Mesenchymal stem cell (in vitro differentiated cells and primary cell): ENCODE data around the gene IL10RB.
A peak's percentile ranks its signal among the peaks of the same experiment; 100 is the strongest.

Experiments used
- DNase-seq: peaks from one replicate; pipeline ENCODE4 v3.0.0-alpha.2; 2013
- H2AFZ ChIP-seq: one replicate; pipeline ENCODE4 v1.6.1; 2013; ENCODE audit warnings: low read depth, mild to moderate bottlenecking, control low read depth, inconsistent platforms, low read length, moderate library complexity
- H2AK5ac ChIP-seq: 2 replicates; pipeline ENCODE4 v1.6.1; 2013; ENCODE audit warnings: low read length, moderate library complexity, mild to moderate bottlenecking, inconsistent platforms; ENCODE audit not compliant: severe bottlenecking
- H2BK120ac ChIP-seq: one replicate; pipeline ENCODE4 v1.6.1; 2013; ENCODE audit warnings: low read depth, mild to moderate bottlenecking, inconsistent platforms, low read length, moderate library complexity
- H2BK12ac ChIP-seq, 2 experiments: one replicate each; pipeline ENCODE4 v1.6.1; 2013; ENCODE audit warnings: inconsistent platforms in 2 of 2, low read length in 2 of 2, mild to moderate bottlenecking in 2 of 2, moderate library complexity in 2 of 2, control low read depth in 1 of 2
- H2BK15ac ChIP-seq: one replicate; pipeline ENCODE4 v1.6.1; 2013; ENCODE audit warnings: mild to moderate bottlenecking, low read depth, inconsistent platforms; ENCODE audit not compliant: poor library complexity, severe bottlenecking
- H2BK5ac ChIP-seq: 2 replicates; pipeline ENCODE4 v1.6.1; 2013; ENCODE audit warnings: low read depth, mild to moderate bottlenecking, low read length, control low read depth, inconsistent platforms; ENCODE audit not compliant: poor library complexity, severe bottlenecking
- H3K14ac ChIP-seq, 2 experiments: one replicate each; pipeline ENCODE4 v1.6.1; 2013; ENCODE audit warnings: inconsistent platforms in 2 of 2, low read length in 2 of 2, control low read depth in 1 of 2, mild to moderate bottlenecking in 1 of 2, moderate library complexity in 1 of 2
- H3K18ac ChIP-seq, 2 experiments: one replicate each; pipeline ENCODE4 v1.6.1; 2013; ENCODE audit warnings: inconsistent platforms in 2 of 2, low read length in 2 of 2, control low read depth in 1 of 2, low read depth in 1 of 2, mild to moderate bottlenecking in 1 of 2
- H3K23ac ChIP-seq, 2 experiments: one replicate each; pipeline ENCODE4 v1.6.1; 2013; ENCODE audit warnings: inconsistent platforms in 2 of 2, low read length in 2 of 2, mild to moderate bottlenecking in 2 of 2, moderate library complexity in 2 of 2, control low read depth in 1 of 2
- H3K27ac ChIP-seq: 2 replicates; pipeline ENCODE4 v1.5.1; 2013; ENCODE audit warnings: mild to moderate bottlenecking, moderate library complexity, low read length, control low read depth, inconsistent platforms; ENCODE audit not compliant: poor library complexity, severe bottlenecking
- H3K27me3 ChIP-seq, 2 experiments: 2 replicates each; pipeline versions ENCODE4 v1.6.1 to v1.7.0; 2013; ENCODE audit warnings: low read length in 2 of 2, mild to moderate bottlenecking in 2 of 2, moderate library complexity in 2 of 2, control low read depth in 1 of 2, inconsistent platforms in 1 of 2; ENCODE audit not compliant: control insufficient read depth in 1 of 2, insufficient read depth in 1 of 2
- H3K36me3 ChIP-seq, 2 experiments: 2 replicates each; pipeline versions ENCODE4 v1.6.1 to v1.7.0; 2013; ENCODE audit warnings: low read length in 2 of 2, control low read depth in 1 of 2, inconsistent platforms in 1 of 2, low read depth in 1 of 2, mild to moderate bottlenecking in 1 of 2; ENCODE audit not compliant: insufficient read depth in 2 of 2, control insufficient read depth in 1 of 2
- H3K4ac ChIP-seq, 2 experiments: one replicate each; pipeline ENCODE4 v1.6.1; 2013; ENCODE audit warnings: inconsistent platforms in 2 of 2, low read length in 2 of 2, mild to moderate bottlenecking in 2 of 2, moderate library complexity in 2 of 2, control low read depth in 1 of 2, low read depth in 1 of 2
- H3K4me1 ChIP-seq: 2 replicates; pipeline ENCODE4 v1.6.1; 2013; ENCODE audit warnings: low read depth, low read length, control low read depth; ENCODE audit not compliant: control insufficient read depth, insufficient read depth
- H3K4me2 ChIP-seq: 2 replicates; pipeline ENCODE4 v1.6.1; 2013; ENCODE audit warnings: low read length, mild to moderate bottlenecking, inconsistent platforms; ENCODE audit not compliant: poor library complexity, severe bottlenecking
- H3K4me3 ChIP-seq, 2 experiments: 2 replicates each; pipeline versions ENCODE4 v1.5.1 to v1.7.0; 2013; ENCODE audit warnings: low read length in 2 of 2, mild to moderate bottlenecking in 2 of 2, control low read depth in 1 of 2, low read depth in 1 of 2; ENCODE audit not compliant: insufficient read depth in 1 of 2
- H3K79me1 ChIP-seq: replicated peaks from 2 replicates; pipeline ENCODE4 v1.6.1; 2013; ENCODE audit warnings: mild to moderate bottlenecking, control low read depth, low read length, inconsistent platforms; ENCODE audit not compliant: poor library complexity, severe bottlenecking
- H3K9ac ChIP-seq: 2 replicates; pipeline ENCODE4 v1.7.0; 2013; ENCODE audit warnings: mild to moderate bottlenecking, low read length, moderate library complexity
- H3K9me3 ChIP-seq: 2 replicates; pipeline ENCODE4 v1.7.0; 2013; ENCODE audit warnings: mild to moderate bottlenecking, low read length; ENCODE audit not compliant: control insufficient read depth
- H4K8ac ChIP-seq: one replicate; pipeline ENCODE4 v1.6.1; 2013; ENCODE audit warnings: inconsistent platforms, mild to moderate bottlenecking, low read length, moderate library complexity
- H4K91ac ChIP-seq: one replicate; pipeline ENCODE4 v1.6.1; 2013; ENCODE audit warnings: mild to moderate bottlenecking, low read length, inconsistent platforms
- WGBS: methylation state at CpG from one replicate; pipeline ENCODE4 v1.1.7; 2013; ENCODE audit warnings: mixed read lengths; 5-methylcytosine and 5-hydroxymethylcytosine counted together

The IL10RB gene

DNA sequence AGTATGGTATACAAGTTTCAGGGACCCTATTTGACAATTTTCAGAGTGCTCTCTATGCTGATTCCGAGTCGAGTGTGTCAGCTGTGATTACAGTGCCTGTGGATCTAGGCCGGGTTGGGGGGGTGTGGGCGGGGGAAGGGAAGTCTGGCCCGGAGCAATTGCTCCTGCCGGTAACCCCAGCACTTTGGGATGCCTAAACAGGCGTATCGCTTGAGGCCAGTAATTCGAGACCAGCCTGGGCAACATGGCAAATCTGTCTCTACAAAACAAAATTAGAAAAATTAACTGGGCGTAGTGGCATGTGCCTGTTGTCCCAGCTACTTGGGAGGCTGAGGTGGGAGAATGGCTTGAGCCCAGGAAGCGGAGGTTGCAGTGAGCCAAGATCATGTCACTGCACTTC lies 1.6 kb upstream of the IL10RB start:
- Histone ChIP-seq H3K9ac (no peak overlapping the region), H4K8ac (no peak overlapping the region), H4K91ac (no peak overlapping the region), H3K23ac (no peak overlapping the region), H3K79me1 (peaks cover 27% of the 10 kb centered on the region), H2BK12ac (no peak overlapping the region), H3K14ac (no peak overlapping the region), H3K4ac (no peak overlapping the region), H3K18ac (no peak overlapping the region), H3K27me3 (no peaks in the 10 kb centered on the region), H3K4me2 (no peak overlapping the region), H2BK15ac (no peak overlapping the region), H2AFZ (no peak overlapping the region), H2BK5ac (no peak overlapping the region), H3K27ac (no peak overlapping the region), H2AK5ac (no peak overlapping the region), H3K36me3 (peaks cover 14 to 24% of the 10 kb centered on the region in 2 experiments), H3K4me3 (no peak overlapping the region), H2BK120ac (no peak overlapping the region), H3K9me3 (no peaks in the 10 kb centered on the region), H3K4me1 (peaks cover 13% of the 10 kb centered on the region)
- 95% methylated on average over 10 of the region's 11 CpGs for WGBS
- no peak for DNase-seq

DNA sequence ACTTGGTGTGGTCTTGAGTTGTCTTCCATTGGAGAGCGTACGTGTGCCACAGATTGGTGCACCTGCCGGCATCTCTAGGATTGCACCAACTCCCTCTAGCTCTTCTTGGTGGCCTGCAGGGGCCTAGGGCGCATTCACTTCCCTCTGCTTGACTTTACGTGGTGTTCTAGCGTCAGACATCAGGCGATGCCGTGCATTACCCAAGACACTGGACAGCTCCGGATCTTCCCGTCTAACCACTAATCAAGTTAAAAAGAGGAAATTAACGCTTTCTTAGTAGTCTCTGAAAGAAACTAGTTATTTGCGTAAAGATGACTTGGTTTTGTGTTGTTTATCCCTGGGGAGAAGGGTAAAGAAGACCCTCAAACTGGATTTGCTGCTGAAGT lies 510 bp upstream of the IL10RB start:
- H3K9ac ChIP-seq: peak overlapping the region; percentile 93
- no peak overlapping the region for H3K27ac ChIP-seq
- no peak overlapping the region for H2BK5ac ChIP-seq
- peak overlapping the region in 1 of 2 experiments; percentile 77 for H3K4me3 ChIP-seq
- H3K36me3 ChIP-seq: peaks cover 16 to 30% of the 10 kb centered on the region in 2 experiments
- H4K8ac ChIP-seq: no peak overlapping the region
- H3K4ac ChIP-seq: no peak overlapping the region
- H3K14ac ChIP-seq: no peak overlapping the region
- no peaks in the 10 kb centered on the region for H3K9me3 ChIP-seq
- no peaks in the 10 kb centered on the region for H3K27me3 ChIP-seq
- H3K23ac ChIP-seq: no peak overlapping the region
- peak; percentile 28 for DNase-seq
- H3K79me1 ChIP-seq: peaks cover 24% of the 10 kb centered on the region
- no peak overlapping the region for H3K18ac ChIP-seq
- no peak overlapping the region for H2BK120ac ChIP-seq
- no peak overlapping the region for H2BK12ac ChIP-seq
- 52% methylated on average over 10 of the region's 12 CpGs for WGBS
- H4K91ac ChIP-seq: no peak overlapping the region
- no peak overlapping the region for H2AFZ ChIP-seq
- H3K4me2 ChIP-seq: peak overlapping the region; percentile 94
- peak overlapping the region; percentile 36 for H2BK15ac ChIP-seq
- H2AK5ac ChIP-seq: no peak overlapping the region
- H3K4me1 ChIP-seq: peaks cover 13% of the 10 kb centered on the region

DNA sequence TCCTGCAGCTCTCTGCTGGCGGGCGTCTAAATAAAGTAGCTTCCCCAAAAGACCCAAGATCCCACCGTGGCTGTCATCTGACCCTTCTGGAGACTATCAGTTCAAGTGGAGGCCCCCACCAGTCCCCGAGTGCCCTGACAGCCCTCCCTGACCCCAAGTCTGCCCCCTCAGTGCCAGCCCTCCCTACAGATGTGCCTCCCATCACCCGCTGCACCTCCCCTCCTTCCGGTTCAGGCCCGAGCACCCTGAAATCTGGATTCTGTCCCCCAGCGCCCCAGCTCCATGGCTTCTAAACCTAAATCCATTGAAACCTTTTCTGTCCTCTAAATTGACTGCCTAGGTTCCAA lies 595 bp downstream of the IL10RB start:
- H3K79me1 ChIP-seq: peaks cover 28% of the 10 kb centered on the region
- H3K9ac ChIP-seq: peak overlapping the region; percentile 93
- H3K9me3 ChIP-seq: no peaks in the 10 kb centered on the region
- DNase-seq: no peak
- peak overlapping the region; percentile 86 for H2BK15ac ChIP-seq
- peak overlapping the region in 1 of 2 experiments; percentile 53 for H3K4ac ChIP-seq
- H2BK5ac ChIP-seq: no peak overlapping the region
- peak overlapping the region; percentile 25 to 93 for H3K18ac ChIP-seq
- H2BK120ac ChIP-seq: peak overlapping the region; percentile 66
- H3K4me1 ChIP-seq: peaks cover 13% of the 10 kb centered on the region
- no peak overlapping the region for H2AK5ac ChIP-seq
- no peak overlapping the region for H3K23ac ChIP-seq
- peak overlapping the region; percentile 98 for H4K8ac ChIP-seq
- peak overlapping the region in 1 of 2 experiments; percentile 6 for H2BK12ac ChIP-seq
- peak overlapping the region; percentile 77 to 86 for H3K4me3 ChIP-seq
- peak overlapping the region; percentile 40 for H4K91ac ChIP-seq
- H3K14ac ChIP-seq: no peak overlapping the region
- no peaks in the 10 kb centered on the region for H3K27me3 ChIP-seq
- peak overlapping the region; percentile 94 for H3K4me2 ChIP-seq
- 37% methylated on average over 8 of the region's 8 CpGs for WGBS
- H2AFZ ChIP-seq: peak overlapping the region; percentile 8
- H3K36me3 ChIP-seq: peaks cover 21 to 37% of the 10 kb centered on the region in 2 experiments
- no peak overlapping the region for H3K27ac ChIP-seq

DNA sequence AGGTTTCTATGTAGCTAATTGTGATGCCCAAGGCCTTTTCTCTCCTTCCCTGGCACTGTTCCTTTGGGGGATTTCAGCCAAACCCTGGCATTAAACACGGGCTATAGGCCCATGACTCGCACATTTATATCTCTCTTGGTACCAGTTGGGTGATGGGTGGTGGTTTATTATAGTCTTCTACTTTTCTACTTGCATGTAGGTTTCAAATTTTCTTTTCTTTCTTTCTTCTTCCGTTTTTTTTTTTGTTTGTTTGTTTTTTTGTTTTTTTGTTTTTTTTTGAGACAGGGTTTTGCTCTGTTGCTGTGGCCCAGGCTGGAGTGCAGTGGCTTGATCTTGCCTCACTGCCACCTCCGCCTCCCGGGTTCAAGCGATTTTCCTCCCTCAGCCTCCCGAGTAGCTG lies 1.1 kb downstream of the IL10RB start:
- Histone ChIP-seq H3K9ac (peak overlapping the region; percentile 93), H3K9me3 (no peaks in the 10 kb centered on the region), H3K36me3 (peaks cover 21 to 40% of the 10 kb centered on the region in 2 experiments), H2BK120ac (no peak overlapping the region), H3K4me3 (peak overlapping the region in 1 of 2 experiments; percentile 77), H2BK5ac (no peak overlapping the region), H4K91ac (no peak overlapping the region), H3K27me3 (no peaks in the 10 kb centered on the region), H3K27ac (no peak overlapping the region), H2BK12ac (no peak overlapping the region), H4K8ac (no peak overlapping the region), H3K23ac (no peak overlapping the region), H3K4me2 (peak overlapping the region; percentile 94), H3K18ac (no peak overlapping the region), H2AK5ac (no peak overlapping the region), H2BK15ac (no peak overlapping the region), H3K4ac (no peak overlapping the region), H3K4me1 (peaks cover 11% of the 10 kb centered on the region), H3K14ac (no peak overlapping the region), H2AFZ (no peak overlapping the region), H3K79me1 (peaks cover 28% of the 10 kb centered on the region)
- DNase-seq: no peak
- 100% methylated on average over 1 of the region's 7 CpGs for WGBS
